Mesendoderm (in vitro differentiated cells): Measurements from ENCODE around the gene SLC48A1.
A peak's percentile ranks its signal among the peaks of the same experiment; 100 is the strongest.

ENCODE experiments used
- DNase-seq: peaks from one replicate; pipeline ENCODE4 v3.0.0; 2013
- H2AK5ac ChIP-seq: 2 replicates; pipeline ENCODE4 v1.6.1; 2013; ENCODE audit warnings: low read length, inconsistent platforms
- H2BK120ac ChIP-seq: 2 replicates; pipeline ENCODE4 v1.6.1; 2013; ENCODE audit warnings: low read depth, mild to moderate bottlenecking, low read length, moderate library complexity, mixed read lengths
- H2BK15ac ChIP-seq: replicated peaks from 2 replicates; pipeline ENCODE4 v1.6.1; 2013; ENCODE audit warnings: low read depth, mild to moderate bottlenecking, moderate library complexity
- H2BK5ac ChIP-seq: 2 replicates; pipeline ENCODE4 v1.6.1; 2013; ENCODE audit warnings: low read length, inconsistent platforms
- H3K18ac ChIP-seq: 2 replicates; pipeline ENCODE4 v1.6.1; 2013; ENCODE audit warnings: mild to moderate bottlenecking, low read length, mixed read lengths
- H3K23ac ChIP-seq: one replicate; pipeline ENCODE4 v1.6.1; 2013; ENCODE audit warnings: low read length
- H3K27ac ChIP-seq: 2 replicates; pipeline ENCODE4 v1.5.1; 2013; ENCODE audit warnings: low read depth, mild to moderate bottlenecking, inconsistent platforms, low read length, moderate library complexity
- H3K27me3 ChIP-seq: 2 replicates; pipeline ENCODE4 v1.6.1; 2013; ENCODE audit warnings: low read length, control low read depth, mild to moderate bottlenecking, inconsistent platforms; ENCODE audit not compliant: insufficient read depth, poor library complexity
- H3K36me3 ChIP-seq: 2 replicates; pipeline ENCODE4 v1.6.1; 2013; ENCODE audit warnings: low read length, inconsistent platforms; ENCODE audit not compliant: control insufficient read depth, insufficient read depth
- H3K4ac ChIP-seq: one replicate; pipeline ENCODE4 v1.6.1; 2013; ENCODE audit warnings: low read depth, mild to moderate bottlenecking, low read length, moderate library complexity
- H3K4me1 ChIP-seq: 2 replicates; pipeline ENCODE4 v1.6.1; 2013; ENCODE audit warnings: low read depth, low read length, inconsistent platforms; ENCODE audit not compliant: control insufficient read depth
- H3K4me2 ChIP-seq: 2 replicates; pipeline ENCODE4 v1.6.1; 2013; ENCODE audit warnings: low read length
- H3K4me3 ChIP-seq: 2 replicates; pipeline ENCODE4 v1.5.1; 2013; ENCODE audit warnings: mild to moderate bottlenecking, low read length
- H3K56ac ChIP-seq: one replicate; pipeline ENCODE4 v1.6.1; 2013; ENCODE audit warnings: low read length
- H3K79me1 ChIP-seq: 2 replicates; pipeline ENCODE4 v1.6.1; 2013; ENCODE audit warnings: low read length, inconsistent platforms
- H3K79me2 ChIP-seq: 2 replicates; pipeline ENCODE4 v1.6.1; 2013; ENCODE audit warnings: mild to moderate bottlenecking, low read length; ENCODE audit not compliant: control insufficient read depth, insufficient read depth
- H3K9ac ChIP-seq: 2 replicates; pipeline ENCODE4 v1.6.1; 2013; ENCODE audit warnings: low read length, inconsistent platforms
- H4K5ac ChIP-seq: one replicate; pipeline ENCODE4 v1.6.1; 2013; ENCODE audit warnings: low read length
- H4K8ac ChIP-seq: one replicate; pipeline ENCODE4 v1.6.1; 2013; ENCODE audit warnings: low read depth, mild to moderate bottlenecking, control low read depth, low read length, moderate library complexity
- WGBS: extraction: QIAGEN DNeasy Blood & Tissue Kit; methylation state at CpG from one replicate; pipeline ENCODE4 v1.1.7; 2013; ENCODE audit warnings: low lambda C conversion rate, missing lambda C conversion rate; ENCODE audit not compliant: insufficient coverage; ENCODE audit errors: extremely low coverage; 5-methylcytosine and 5-hydroxymethylcytosine counted together

SLC48A1 gene

GRCh38 chr12:47741340-47741703 lies 31.7 kb upstream of the SLC48A1 start:
- DNase-seq = no peak
- Histone ChIP-seq H3K18ac (no peak overlapping the region), H3K36me3 (no peaks in the 10 kb centered on the region), H2BK120ac (no peak overlapping the region), H3K79me2 (no peaks in the 10 kb centered on the region), H3K4me3 (no peak overlapping the region), H2BK15ac (no peak overlapping the region), H4K5ac (no peak overlapping the region), H3K79me1 (no peaks in the 10 kb centered on the region), H3K4me2 (no peak overlapping the region), H3K27ac (no peak overlapping the region), H3K27me3 (no peaks in the 10 kb centered on the region), H4K8ac (no peak overlapping the region), H3K4ac (no peak overlapping the region), H3K23ac (no peak overlapping the region), H3K9ac (no peak overlapping the region), H2AK5ac (no peak overlapping the region), H3K4me1 (no peaks in the 10 kb centered on the region), H3K56ac (no peak overlapping the region), H2BK5ac (no peak overlapping the region)
- WGBS = no CpG with 5 or more reads among the region's 4 CpGs

GRCh38 chr12:47742253-47742825 lies 30.7 kb upstream of the SLC48A1 start:
- H3K4me2 ChIP-seq = no peak overlapping the region
- no peaks in the 10 kb centered on the region for H3K4me1 ChIP-seq
- no peaks in the 10 kb centered on the region for H3K36me3 ChIP-seq
- DNase-seq = peak; percentile 65
- no peak overlapping the region for H3K18ac ChIP-seq
- no peaks in the 10 kb centered on the region for H3K79me2 ChIP-seq
- WGBS = no CpG with 5 or more reads among the region's 7 CpGs
- H3K27me3 ChIP-seq = no peaks in the 10 kb centered on the region
- H4K5ac ChIP-seq = no peak overlapping the region
- no peak overlapping the region for H2BK15ac ChIP-seq
- H3K23ac ChIP-seq = no peak overlapping the region
- H3K9ac ChIP-seq = no peak overlapping the region
- H4K8ac ChIP-seq = no peak overlapping the region
- no peaks in the 10 kb centered on the region for H3K79me1 ChIP-seq
- no peak overlapping the region for H2AK5ac ChIP-seq
- no peak overlapping the region for H3K56ac ChIP-seq
- H2BK120ac ChIP-seq = no peak overlapping the region
- H3K4me3 ChIP-seq = no peak overlapping the region
- no peak overlapping the region for H3K4ac ChIP-seq
- no peak overlapping the region for H3K27ac ChIP-seq
- H2BK5ac ChIP-seq = no peak overlapping the region

DNA sequence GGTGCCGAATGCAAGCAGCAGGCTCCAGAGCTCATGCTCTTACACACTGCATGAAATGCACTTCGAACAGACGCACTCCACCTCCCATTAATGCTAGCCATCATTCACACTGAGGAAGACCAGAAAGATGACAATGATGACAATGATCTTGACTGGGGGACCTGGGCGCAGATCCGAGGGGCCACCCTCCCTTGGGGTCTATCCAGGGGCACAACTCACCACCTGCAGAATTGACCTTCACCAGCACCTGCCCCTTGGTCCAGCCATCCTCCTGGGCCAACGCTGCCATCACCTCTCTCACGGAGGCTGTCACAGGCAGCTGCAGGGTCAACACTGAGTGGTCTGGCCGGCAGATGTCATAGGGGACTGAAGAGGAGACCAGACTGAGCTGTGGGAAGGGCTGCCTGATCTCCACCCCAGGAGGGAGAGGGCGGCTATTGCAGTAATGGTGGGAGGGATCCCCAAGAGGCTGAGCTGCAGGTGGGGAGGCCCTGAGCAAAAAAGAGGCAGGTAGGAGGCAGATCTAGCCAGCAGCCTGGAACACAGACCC lies 29.7 kb upstream of the SLC48A1 start:
- H2AK5ac ChIP-seq = no peak overlapping the region
- H3K23ac ChIP-seq = no peak overlapping the region
- H2BK5ac ChIP-seq = no peak overlapping the region
- H3K27ac ChIP-seq = no peak overlapping the region
- WGBS = no CpG with 5 or more reads among the region's 9 CpGs
- H3K4me2 ChIP-seq = no peak overlapping the region
- no peak overlapping the region for H3K9ac ChIP-seq
- no peak overlapping the region for H2BK15ac ChIP-seq
- no peak overlapping the region for H3K4ac ChIP-seq
- DNase-seq = no peak
- no peak overlapping the region for H2BK120ac ChIP-seq
- H3K56ac ChIP-seq = peak overlapping the region; percentile 9
- H3K4me3 ChIP-seq = no peak overlapping the region
- H3K27me3 ChIP-seq = no peaks in the 10 kb centered on the region
- H4K8ac ChIP-seq = no peak overlapping the region
- H3K18ac ChIP-seq = no peak overlapping the region
- no peaks in the 10 kb centered on the region for H3K79me1 ChIP-seq
- no peaks in the 10 kb centered on the region for H3K4me1 ChIP-seq
- no peaks in the 10 kb centered on the region for H3K79me2 ChIP-seq
- H4K5ac ChIP-seq = no peak overlapping the region
- no peaks in the 10 kb centered on the region for H3K36me3 ChIP-seq

GRCh38 chr12:47744005-47744651 lies 28.9 kb upstream of the SLC48A1 start:
- no peak overlapping the region for H3K9ac ChIP-seq
- no peak overlapping the region for H3K27ac ChIP-seq
- no peak overlapping the region for H3K23ac ChIP-seq
- no peaks in the 10 kb centered on the region for H3K79me2 ChIP-seq
- no peaks in the 10 kb centered on the region for H3K27me3 ChIP-seq
- no peak overlapping the region for H4K8ac ChIP-seq
- WGBS = no CpG with 5 or more reads among the region's 10 CpGs
- no peak overlapping the region for H3K18ac ChIP-seq
- H4K5ac ChIP-seq = no peak overlapping the region
- peak overlapping the region; percentile 9 for H3K56ac ChIP-seq
- no peaks in the 10 kb centered on the region for H3K79me1 ChIP-seq
- H3K4me1 ChIP-seq = no peaks in the 10 kb centered on the region
- no peak overlapping the region for H3K4me2 ChIP-seq
- H2AK5ac ChIP-seq = no peak overlapping the region
- no peaks in the 10 kb centered on the region for H3K36me3 ChIP-seq
- no peak overlapping the region for H2BK5ac ChIP-seq
- H2BK15ac ChIP-seq = no peak overlapping the region
- no peak overlapping the region for H3K4me3 ChIP-seq
- no peak overlapping the region for H3K4ac ChIP-seq
- no peak overlapping the region for H2BK120ac ChIP-seq
- DNase-seq = peak; percentile 85

DNA sequence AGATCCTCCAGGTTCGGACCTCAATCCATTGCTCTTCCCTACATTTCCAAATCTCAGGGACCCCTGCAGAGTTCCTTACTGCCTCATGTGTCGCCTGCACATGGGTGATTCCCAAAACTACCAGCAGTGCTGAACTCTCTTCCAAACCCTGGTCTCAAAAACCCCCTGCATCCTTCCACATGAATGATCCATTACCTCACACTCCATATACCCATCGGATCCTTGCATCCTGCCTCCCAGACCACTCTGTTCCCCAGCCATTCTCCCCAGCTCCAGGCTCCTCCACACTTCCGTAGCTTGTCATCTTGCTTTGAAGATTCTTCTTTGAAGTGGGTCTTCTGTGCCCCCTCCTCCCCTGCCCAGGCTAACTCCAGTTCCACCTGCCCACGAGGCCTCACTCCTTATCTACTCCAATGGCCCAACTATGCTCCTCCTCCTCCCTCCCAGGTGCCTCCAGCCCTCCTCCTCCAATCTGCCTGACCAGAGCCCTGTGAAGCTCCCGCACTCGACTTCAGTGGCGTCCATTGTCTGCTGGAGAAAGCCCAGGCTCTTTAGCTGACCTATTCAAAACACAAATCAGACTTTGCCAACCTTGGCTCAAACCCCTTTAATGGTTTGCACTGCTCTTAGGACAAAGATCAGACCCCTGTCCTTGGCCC lies 28.1 kb upstream of the SLC48A1 start:
- H3K27ac ChIP-seq = no peak overlapping the region
- no peak overlapping the region for H2AK5ac ChIP-seq
- no peaks in the 10 kb centered on the region for H3K4me1 ChIP-seq
- no peak overlapping the region for H3K4me2 ChIP-seq
- no peak overlapping the region for H2BK15ac ChIP-seq
- H2BK5ac ChIP-seq = no peak overlapping the region
- H3K4ac ChIP-seq = no peak overlapping the region
- H3K79me2 ChIP-seq = no peaks in the 10 kb centered on the region
- H3K9ac ChIP-seq = no peak overlapping the region
- DNase-seq = no peak
- H4K8ac ChIP-seq = no peak overlapping the region
- H3K36me3 ChIP-seq = no peaks in the 10 kb centered on the region
- no peak overlapping the region for H3K23ac ChIP-seq
- H3K79me1 ChIP-seq = no peaks in the 10 kb centered on the region
- H3K56ac ChIP-seq = no peak overlapping the region
- no peak overlapping the region for H4K5ac ChIP-seq
- H3K27me3 ChIP-seq = no peaks in the 10 kb centered on the region
- no peak overlapping the region for H3K4me3 ChIP-seq
- no peak overlapping the region for H2BK120ac ChIP-seq
- WGBS = no CpG with 5 or more reads among the region's 8 CpGs
- no peak overlapping the region for H3K18ac ChIP-seq
